Measurements from ENCODE around the gene NRSN2.

Gene NRSN2, protein sequence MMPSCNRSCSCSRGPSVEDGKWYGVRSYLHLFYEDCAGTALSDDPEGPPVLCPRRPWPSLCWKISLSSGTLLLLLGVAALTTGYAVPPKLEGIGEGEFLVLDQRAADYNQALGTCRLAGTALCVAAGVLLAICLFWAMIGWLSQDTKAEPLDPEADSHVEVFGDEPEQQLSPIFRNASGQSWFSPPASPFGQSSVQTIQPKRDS

GRCh38 chr20:346640-347316, at the start of gene NRSN2:
NRSN2 (plus strand) TSS chr20:347111; CDS start chr20:349644, 2,533 bp downstream.
- DNase-seq = no peak

DNA sequence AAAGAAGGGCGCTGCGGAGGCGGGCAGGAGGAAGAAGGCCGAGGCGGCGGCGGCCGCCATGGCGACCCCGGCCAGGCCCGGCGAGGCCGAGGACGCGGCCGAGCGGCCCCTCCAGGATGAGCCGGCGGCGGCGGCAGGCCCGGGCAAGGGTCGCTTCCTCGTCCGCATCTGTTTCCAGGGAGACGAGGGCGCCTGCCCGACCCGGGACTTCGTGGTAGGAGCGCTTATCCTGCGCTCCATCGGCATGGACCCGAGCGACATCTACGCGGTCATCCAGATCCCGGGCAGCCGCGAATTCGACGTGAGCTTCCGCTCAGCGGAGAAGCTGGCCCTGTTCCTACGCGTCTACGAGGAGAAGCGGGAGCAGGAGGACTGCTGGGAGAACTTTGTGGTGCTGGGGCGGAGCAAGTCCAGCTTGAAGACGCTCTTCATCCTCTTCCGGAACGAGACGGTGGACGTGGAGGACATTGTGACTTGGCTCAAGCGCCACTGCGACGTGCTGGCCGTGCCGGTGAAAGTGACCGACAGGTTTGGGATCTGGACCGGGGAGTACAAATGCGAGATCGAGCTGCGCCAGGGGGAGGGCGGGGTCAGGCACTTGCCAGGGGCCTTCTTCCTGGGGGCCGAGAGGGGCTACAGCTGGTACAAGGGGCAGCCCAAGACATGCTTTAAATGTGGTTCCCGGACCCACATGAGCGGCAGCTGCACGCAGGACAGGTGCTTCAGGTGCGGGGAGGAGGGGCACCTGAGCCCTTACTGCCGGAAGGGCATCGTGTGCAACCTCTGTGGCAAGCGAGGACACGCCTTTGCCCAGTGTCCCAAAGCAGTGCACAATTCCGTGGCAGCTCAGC, 48.8 kb upstream of the NRSN2 start:
- DNase-seq = peak; percentile 61

GRCh38 chr20:298776-299391, 48.0 kb upstream of the NRSN2 start:
- DNase-seq = no peak

DNA sequence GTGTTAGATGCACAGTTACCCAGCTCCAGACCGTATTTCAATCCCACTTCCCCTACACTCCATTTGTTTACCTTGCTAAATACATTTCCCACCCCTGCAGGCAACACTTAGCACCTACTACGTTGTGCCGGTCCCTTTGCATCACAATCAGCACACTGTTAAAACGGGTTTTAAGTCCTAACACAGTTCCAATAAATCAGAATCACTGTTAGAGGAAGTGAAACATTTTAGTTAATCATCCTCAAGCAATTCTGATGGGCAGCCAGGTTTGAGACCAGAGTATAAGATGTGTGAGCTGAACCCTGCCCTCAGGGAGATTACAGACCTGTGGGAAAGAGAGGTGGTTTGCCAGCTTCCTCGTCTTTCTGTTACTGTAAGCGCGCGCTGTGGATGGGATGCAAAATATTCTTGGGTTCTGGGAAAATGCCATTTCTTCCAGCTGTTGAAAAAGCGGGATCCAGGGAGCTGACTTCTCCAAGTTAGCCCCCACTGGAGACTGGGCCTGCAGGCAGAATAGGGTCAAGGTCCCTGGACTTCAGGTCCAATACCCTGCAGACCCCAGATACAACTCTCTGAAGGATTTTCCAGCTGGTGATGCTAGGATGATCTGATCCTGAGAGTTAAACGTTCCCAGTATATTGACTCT, 46.4 kb upstream of the NRSN2 start:
- no peak for DNase-seq

DNA sequence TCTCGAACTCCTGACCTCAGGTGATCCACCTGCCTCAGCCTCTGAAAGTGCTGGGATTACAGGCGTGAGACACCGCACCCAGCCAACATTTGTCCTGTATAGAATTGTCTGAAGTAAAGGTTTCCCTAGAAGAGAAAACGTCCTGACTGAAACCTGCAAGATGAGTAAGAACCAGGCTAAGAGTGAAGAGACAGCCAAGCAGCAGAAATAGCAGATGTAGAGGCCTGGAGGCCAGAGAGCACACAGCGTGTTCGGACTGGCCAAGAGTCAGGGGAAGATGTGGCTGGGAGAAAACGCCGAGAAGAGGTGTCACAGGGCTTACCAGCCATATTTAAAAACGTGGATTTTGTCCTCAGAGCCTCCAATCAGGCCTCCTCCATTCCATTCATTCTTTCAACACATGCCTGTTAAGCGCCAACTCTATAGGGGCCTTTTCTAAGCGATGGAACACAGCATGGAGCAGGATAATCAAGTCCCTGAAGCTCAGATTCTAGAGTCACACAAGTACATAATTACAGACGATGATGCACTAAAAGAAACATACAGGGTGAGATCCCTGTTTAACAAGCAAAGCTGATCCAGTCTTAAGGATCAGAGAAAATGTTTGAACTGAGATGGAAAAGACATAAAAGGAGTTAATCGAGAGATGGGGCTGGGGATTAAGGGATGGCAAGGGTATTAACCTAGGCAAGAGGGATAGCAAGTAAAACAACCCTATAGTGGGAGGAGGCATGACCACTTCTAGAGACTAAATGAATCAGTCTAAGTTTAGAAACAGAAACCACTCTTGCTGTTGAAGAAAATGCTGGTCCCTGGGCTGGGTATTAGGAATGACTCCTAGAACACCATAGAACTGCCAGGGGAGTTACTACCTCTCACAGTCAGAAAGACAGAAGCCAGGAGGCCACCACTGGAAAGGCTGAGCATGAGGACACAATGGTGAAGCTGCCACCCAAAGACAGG, 44.7 kb upstream of the NRSN2 start:
- DNase-seq = no peak

GRCh38 chr20:305745-306144, 41.2 kb upstream of the NRSN2 start:
- no peak for DNase-seq

DNA sequence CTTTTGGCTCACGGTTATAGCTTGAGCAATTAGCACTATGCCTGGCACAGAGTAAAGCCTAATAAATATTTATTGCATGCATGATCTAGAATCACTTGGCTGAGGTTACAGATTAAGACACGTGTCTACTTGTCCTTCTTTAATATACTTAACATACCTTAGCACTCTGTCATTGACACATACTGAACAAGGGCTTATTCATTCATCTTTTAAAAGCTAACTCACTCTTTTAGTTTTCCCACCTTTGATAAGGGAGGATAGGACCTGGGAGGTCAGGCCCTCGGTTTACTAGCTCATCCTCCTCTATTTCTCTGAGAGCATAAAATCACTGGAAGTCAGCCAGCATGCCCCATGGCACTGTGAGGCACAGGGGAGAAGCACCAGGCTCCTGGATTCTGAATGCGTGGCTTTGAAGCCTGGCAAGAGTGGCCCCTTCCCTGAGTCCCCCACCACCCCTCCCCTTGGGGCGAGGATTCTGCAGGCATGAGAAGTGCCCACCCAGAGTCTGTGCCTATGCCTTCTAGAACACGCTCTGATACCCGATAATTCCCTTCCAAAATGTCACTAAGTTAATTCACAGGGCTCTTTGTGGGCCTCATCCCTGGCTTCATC, 38.4 kb upstream of the NRSN2 start:
- DNase-seq = no peak

DNA sequence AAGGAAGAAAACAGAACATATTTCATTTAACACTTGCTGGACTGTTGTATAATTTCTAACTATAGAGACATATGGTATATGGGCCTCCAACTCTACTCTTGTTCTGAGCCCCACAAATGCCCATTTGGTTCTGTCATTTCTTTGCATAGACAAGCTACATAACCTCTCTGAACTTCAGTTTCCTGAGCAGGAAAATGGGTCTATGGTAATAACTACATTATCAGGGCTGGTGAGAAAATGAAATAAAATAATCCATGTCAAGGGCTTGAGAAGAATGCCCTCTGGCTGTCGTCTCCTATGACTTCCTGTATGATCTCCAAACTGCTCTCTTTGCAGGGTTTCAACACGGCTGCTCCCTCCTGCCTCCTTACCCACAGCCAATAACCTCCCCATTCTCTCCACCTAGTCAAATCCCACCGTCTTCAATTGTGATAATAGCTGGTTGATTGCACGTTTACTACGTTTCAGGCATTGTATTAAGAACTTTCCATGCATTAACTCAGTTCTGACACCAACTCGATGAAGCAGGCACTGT, 37.5 kb upstream of the NRSN2 start:
- no peak for DNase-seq

- DNase-seq = no peak
Measured at GRCh38 chr20:309841-310644, 36.9 kb upstream of the NRSN2 start.

GRCh38 chr20:310645-311044, 36.3 kb upstream of the NRSN2 start:
- DNase-seq = no peak

DNA sequence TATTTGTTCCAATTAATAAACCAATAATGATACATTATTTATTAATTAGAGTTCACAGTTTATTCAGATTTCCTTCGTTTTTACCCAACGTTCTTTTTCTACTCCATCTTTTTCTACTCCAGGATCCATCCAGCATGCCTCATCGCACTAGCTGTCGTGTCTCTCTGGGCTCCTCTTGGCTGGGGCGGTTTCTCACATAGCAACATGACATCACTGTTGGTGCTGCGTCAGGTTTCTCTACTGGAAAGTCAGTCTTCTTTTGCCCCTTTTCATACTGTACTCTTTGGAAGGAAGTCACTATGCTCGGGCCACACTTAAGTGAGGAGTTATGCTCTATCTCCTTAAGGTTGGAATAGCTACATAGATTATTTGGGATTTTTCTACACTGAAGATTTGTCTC, 35.3 kb upstream of the NRSN2 start:
- no peak for DNase-seq

GRCh38 chr20:312067-312466, 34.8 kb upstream of the NRSN2 start:
- no peak for DNase-seq

- DNase-seq = no peak
Measured at GRCh38 chr20:312866-313265, 34.0 kb upstream of the NRSN2 start.

GRCh38 chr20:313402-313801, 33.5 kb upstream of the NRSN2 start:
- no peak for DNase-seq

- DNase-seq = no peak
Measured at GRCh38 chr20:313948-314347, 33.0 kb upstream of the NRSN2 start.

DNA sequence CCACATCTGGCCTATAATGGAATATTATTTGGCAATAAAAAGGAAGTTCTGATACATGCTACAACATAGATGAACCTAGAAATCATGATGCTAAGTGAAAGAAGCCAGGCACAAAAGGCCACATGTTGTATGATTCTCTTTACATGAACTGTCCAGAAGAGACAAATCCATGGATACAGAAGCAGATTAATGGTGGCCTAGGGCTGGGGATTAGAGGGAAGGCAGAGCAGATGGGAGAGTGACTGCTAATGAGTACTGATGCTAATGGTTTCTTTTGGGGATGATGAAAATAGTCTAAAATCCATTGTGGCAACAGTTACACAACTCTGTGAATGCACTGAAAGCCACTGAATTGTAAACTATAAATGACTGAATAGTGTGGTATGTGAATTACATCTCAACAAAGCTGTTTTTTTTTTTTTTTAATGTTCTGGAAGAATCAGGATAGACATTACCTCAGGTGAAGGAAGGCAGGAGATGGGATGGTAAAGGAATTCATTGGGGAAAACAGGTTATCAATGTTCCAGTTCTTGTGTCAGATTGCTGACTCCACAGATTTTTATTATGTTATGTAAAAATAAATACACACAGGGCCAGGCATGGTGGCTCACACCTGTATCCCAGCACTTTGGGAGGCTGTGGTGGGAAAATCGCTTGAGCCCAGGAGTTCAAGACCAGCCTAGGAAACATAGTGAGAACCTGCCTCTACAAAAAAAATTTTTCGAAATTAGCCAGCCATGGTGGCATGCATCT, 30.4 kb upstream of the NRSN2 start:
- no peak for DNase-seq

DNA sequence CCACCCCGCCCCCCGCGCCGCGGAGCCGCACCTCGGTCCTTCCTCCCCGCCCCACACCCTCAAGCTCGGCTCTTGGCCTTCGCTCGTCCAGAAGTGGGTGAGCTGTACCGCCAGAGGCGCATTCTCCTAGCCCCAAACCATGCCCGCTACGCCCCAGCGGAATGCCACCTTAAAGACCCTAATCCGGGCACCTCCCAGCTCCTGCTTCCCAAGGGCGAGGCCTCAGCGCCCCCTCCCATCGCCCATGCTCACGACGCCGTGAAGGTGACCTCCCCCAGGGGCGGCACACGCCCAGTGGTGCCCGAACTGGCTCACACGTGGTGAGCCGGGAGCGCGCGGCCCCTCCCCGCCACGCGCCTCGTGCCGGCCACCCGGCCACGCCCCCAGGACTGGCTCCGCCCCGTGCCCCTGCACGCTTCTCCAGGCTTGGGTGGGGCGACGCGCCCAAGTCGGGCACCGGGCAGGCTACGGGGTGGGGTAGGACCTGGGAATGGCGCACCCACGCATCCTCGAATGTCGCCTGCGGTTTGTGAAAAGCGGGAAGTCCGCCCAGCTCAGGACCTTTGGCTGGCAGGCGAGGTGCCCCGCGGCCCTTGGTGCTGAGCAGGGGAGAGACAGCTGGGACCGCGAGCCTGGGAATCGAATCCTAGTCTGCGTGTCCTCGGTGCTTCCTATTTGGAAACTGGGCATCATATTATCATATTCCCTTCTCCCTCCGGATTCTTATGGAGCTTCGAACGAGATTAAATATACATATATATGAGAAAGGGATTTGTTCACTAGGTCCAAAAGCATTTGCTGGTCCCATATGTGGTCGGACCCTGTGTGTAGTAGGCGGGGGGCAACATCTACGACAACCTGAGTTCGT, 22.5 kb upstream of the NRSN2 start:
- peak; percentile 78 for DNase-seq

Data from NK-92 treated with Interleukin-12 subunit alpha and Interleukin-12 subunit beta, amount 100 ng/mL, for 24 hours (cell line).